HG03439 (cell line): ENCODE measurements around the gene TMEM151A.
"Not testable (repeated sequence)": the region's sequence is repeated elsewhere in the genome, so short reads cannot be mapped to it uniquely, and the experiment has no call there.

ENCODE experiments used
- ATAC-seq: cut with Tn5 transposase; IDR thresholded peaks from one replicate; pipeline ENCODE4 v1.9.1; 2021; ENCODE audit warnings: mild to moderate bottlenecking, moderate library complexity; ENCODE audit not compliant: unreplicated experiment

The TMEM151A gene

GRCh38 chr11:66320289-66320688 lies 28.6 kb downstream of the TMEM151A start:
- ATAC-seq: not testable (repeated sequence)

GRCh38 chr11:66320748-66321147 lies 29.1 kb downstream of the TMEM151A start:
- ATAC-seq: not testable (repeated sequence)

GRCh38 chr11:66321606-66322005 lies 29.9 kb downstream of the TMEM151A start:
- no peak for ATAC-seq

GRCh38 chr11:66322732-66323427 lies 31.2 kb downstream of the TMEM151A start:
- no peak for ATAC-seq

- ATAC-seq: no peak
Observed at GRCh38 chr11:66323684-66324083, 32.0 kb downstream of the TMEM151A start.

GRCh38 chr11:66324664-66325063 lies 33.0 kb downstream of the TMEM151A start:
- no peak for ATAC-seq

- no peak for ATAC-seq
Observed at GRCh38 chr11:66325263-66325671, 33.6 kb downstream of the TMEM151A start.

GRCh38 chr11:66326261-66327111 lies 34.8 kb downstream of the TMEM151A start:
- ATAC-seq: no peak

GRCh38 chr11:66327171-66328030 lies 35.7 kb downstream of the TMEM151A start:
- no peak for ATAC-seq

- ATAC-seq: no peak
Observed at GRCh38 chr11:66328031-66328301, 36.3 kb downstream of the TMEM151A start.

GRCh38 chr11:66328302-66329144 lies 36.8 kb downstream of the TMEM151A start:
- ATAC-seq: no peak

- no peak for ATAC-seq
Observed at GRCh38 chr11:66329165-66329673, 37.5 kb downstream of the TMEM151A start.

- no peak for ATAC-seq
Observed at GRCh38 chr11:66330931-66331330, 39.2 kb downstream of the TMEM151A start.

- ATAC-seq: no peak
Observed at GRCh38 chr11:66331542-66332370, 40.1 kb downstream of the TMEM151A start.

- ATAC-seq: no peak
Observed at GRCh38 chr11:66332371-66333219, 40.9 kb downstream of the TMEM151A start.

- no peak for ATAC-seq
Observed at GRCh38 chr11:66333220-66333877, 41.7 kb downstream of the TMEM151A start.

- no peak for ATAC-seq
Observed at GRCh38 chr11:66333896-66334604, 42.4 kb downstream of the TMEM151A start.
